Pericardium fibroblast (primary cell): ENCODE measurements around the gene CNTN2. TPM values are rescaled to one million over a fixed set of nuclear protein-coding genes. Genes with fewer than 3 reads are reported as not detected.

Experiments
- total RNA-seq: library from RNA; depleted of rRNA; stranded (reverse); fragments of >200 nt; gene quantifications from 2 replicates; pipeline ENCODE4 v1.2.3, GENCODE V29; 2015

CNTN2 gene
- under 0.01 and 0.09 TPM in 2 replicates for total RNA-seq

GRCh38 chr1:205042911-205043806, at the start of gene CNTN2:
Gene CNTN2 (plus strand): TSS chr1:205043212. CDS start chr1:205053186, 9,974 bp downstream.

GRCh38 chr1:205084360-205084759, 41.3 kb downstream of the CNTN2 start, which contains the start of gene TMEM81:
Gene TMEM81 (minus strand): TSS chr1:205084460. CDS start chr1:205084320, 140 bp downstream.

GRCh38 chr1:205121660-205122488, 78.9 kb downstream of the CNTN2 start, which contains the start of gene RBBP5:
Gene RBBP5 (minus strand): TSS chr1:205121978. CDS start chr1:205121873, 105 bp downstream.

Other genes with a start within 250 kb of the CNTN2 start
- gene NFASC, start 172.3 kb upstream of the CNTN2 start, total RNA-seq = 3.2 and 13.0 TPM in 2 replicates
- gene TMEM81, start 41.2 kb downstream of the CNTN2 start, total RNA-seq = 0.77 and 2.3 TPM in 2 replicates
- 8.3 and 8.8 TPM in 2 replicates for gene RBBP5, start 78.8 kb downstream of the CNTN2 start, total RNA-seq
- gene DSTYK, start 168.5 kb downstream of the CNTN2 start, total RNA-seq = 6.5 and 9.9 TPM in 2 replicates
- 1.4 and 2.7 TPM in 2 replicates for gene TMCC2, start 184.7 kb downstream of the CNTN2 start, total RNA-seq